Measurements from ENCODE around the gene DGKG.
A peak's percentile ranks its signal among the peaks of the same experiment; 100 is the strongest.

DGKG gene

DNA sequence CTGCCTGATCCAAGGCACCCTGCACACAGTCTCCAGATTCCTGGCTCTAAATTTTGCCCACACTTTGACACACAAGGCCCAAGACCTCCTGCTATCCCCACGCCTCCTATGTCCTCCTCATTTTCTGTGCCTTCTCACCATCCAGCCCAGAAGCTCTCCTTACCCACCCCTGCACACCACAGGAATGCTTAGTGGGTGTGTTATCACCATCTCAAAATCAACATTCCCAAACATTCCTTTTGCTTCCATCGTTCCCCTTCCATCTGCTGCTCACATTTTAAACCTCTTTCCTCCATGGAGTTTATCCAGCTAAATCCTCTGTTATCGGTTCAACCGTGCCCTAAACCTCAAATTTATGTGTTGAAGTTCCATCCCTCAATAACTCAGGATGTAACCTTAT lies 43.9 kb downstream of the DGKG start:
- no peak for DNase-seq (ENCODE audit: low read depth)

- DNase-seq (ENCODE audit: low read depth): no peak
Observed at GRCh38 chr3:186317478-186317877, 44.6 kb downstream of the DGKG start.

DNA sequence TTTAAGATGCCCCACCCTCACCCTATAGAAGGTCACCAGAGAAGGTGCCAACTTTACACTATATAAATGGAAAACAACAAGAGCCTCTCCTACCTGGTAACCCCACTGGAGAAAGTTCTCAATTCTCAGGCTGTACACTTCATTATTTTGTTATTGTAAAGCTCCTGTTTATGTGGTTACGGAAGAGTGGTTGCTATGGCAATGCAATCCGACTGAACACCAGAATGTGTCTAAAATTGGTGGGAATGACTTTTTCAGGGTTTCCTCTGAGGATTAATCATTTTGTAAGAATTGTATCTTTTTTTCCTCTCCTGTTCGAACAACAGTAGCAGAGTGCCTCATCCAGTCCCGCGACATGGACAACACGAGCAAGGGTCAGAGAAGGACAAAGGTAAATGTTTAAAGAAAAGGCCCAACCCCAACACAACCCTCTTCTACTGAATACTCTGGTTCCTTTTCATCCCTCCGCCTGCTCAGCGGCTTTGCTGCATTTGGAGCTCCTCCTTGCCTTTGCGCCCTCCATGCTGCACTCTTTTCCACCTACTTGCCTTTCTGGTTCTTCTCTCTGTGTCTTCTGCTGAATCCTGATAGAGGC lies 45.3 kb downstream of the DGKG start:
- no peak for DNase-seq (ENCODE audit: low read depth)

GRCh38 chr3:186315581-186316354 lies 46.3 kb downstream of the DGKG start:
- DNase-seq (ENCODE audit: low read depth): peak; percentile 31

- DNase-seq (ENCODE audit: low read depth): no peak
Observed at GRCh38 chr3:186314896-186315295, 47.1 kb downstream of the DGKG start.

- no peak for DNase-seq (ENCODE audit: low read depth)
Observed at GRCh38 chr3:186311441-186311840, 50.6 kb downstream of the DGKG start.

GRCh38 chr3:186308549-186308948 lies 53.5 kb downstream of the DGKG start:
- DNase-seq (ENCODE audit: low read depth): no peak

- DNase-seq (ENCODE audit: low read depth): peak; percentile 31
Observed at GRCh38 chr3:186307594-186308221, 54.3 kb downstream of the DGKG start.

DNA sequence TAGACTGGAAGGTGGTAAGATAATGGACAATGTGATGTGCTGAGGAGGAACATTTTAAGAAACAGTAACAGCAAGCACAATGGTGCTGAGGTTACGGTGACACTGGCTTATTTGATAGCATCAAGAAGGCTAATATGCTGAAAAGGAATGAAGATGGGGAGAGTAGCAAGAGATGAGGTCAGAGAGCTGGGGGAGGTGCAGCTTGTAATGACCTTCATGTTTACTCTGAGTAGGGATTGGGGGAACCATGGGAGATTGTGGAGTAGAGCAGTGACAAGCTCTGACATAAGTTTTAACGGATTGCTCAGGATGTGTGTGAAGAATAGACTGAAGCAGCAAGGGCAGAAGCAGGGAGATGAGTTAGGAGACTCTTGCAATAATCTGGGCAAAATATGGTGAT lies 56.7 kb downstream of the DGKG start:
- no peak for DNase-seq (ENCODE audit: low read depth)

DNA sequence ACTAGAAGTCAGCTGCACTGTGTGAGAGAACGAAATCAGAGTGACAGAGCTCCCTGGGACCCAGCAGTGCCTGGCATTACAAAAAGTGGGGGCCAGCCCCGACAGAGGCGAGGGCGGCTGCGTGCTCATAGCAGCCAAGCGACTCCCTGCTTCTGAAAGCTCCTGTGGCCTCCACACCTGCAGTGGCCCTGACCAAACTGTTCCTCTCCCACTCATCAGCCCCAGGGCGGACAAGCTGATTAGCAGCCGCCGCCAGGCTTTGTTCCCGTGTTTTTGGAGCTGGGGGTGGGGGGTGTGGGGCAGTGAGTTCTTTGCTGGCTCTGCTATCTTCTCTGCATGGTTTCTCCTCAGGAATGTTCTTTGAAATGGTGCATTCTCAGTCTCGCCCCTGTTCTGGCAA lies 58.1 kb downstream of the DGKG start:
- DNase-seq (ENCODE audit: low read depth): no peak

- no peak for DNase-seq (ENCODE audit: low read depth)
Observed at GRCh38 chr3:186299327-186299726, 62.7 kb downstream of the DGKG start.

GRCh38 chr3:186298876-186299275 lies 63.2 kb downstream of the DGKG start:
- DNase-seq (ENCODE audit: low read depth): no peak

DNA sequence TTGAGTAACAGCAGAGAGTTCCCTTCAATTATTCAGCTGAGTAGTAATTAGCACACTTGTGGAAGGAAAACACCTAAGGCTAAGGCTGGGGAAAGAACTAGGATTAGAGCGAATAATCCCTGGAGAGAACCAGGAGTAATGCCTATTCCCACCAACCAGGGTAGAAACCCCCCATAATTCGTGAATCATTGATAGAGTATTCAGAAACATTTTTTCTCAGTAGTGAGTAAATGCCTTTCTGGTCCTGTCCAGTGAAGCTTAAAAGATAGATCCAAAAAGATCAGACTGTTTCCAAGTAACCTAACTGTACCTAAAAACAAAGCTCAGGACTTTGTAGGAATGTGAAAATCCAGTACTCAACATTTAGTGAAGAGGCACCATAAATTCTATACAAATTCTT lies 71.2 kb downstream of the DGKG start:
- no peak for DNase-seq (ENCODE audit: low read depth)

- DNase-seq (ENCODE audit: low read depth): peak; percentile 87
Observed at GRCh38 chr3:186287711-186288110, 74.3 kb downstream of the DGKG start.

DNA sequence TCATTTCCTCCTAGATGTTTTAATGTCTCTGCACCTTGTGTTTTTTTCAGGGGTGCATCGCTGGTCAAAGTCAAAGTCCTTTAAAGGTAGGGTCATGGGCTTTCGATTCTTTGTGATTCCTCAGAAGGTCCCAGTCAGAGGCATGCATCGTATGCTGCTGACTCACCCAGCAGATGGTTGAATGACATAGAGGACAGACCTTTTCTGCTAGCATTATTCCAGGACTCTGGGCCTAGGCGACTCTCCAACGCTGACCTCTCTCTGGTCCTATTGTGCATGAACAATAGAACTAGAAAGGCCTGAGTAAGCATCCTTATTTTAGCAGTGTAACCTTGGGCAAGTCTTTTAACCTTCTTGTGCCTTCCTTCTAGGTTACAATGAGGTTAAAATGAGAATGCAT lies 75.9 kb downstream of the DGKG start:
- DNase-seq (ENCODE audit: low read depth): no peak

DNA sequence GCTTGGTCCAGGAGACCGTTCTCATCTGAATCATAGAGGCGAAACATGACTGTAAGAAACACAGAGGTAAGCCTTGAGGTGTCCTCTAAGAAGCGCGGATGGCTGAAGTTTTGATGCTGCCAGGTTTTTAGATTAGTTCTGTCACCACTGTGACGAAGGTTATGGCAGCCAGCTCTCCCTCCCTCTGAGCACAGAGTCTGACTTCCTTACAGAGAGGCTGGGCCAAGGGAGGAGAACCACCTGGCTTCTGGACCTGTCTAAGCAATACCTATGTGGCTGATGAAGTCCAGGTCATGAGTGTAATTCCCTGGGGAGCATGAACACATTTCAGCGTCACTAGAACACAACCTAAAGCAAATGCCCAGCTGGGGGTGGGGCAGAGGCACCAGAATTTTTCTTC lies 77.4 kb downstream of the DGKG start:
- DNase-seq (ENCODE audit: low read depth): no peak

- DNase-seq (ENCODE audit: low read depth): no peak
Observed at GRCh38 chr3:186284349-186284652, 77.7 kb downstream of the DGKG start.

- DNase-seq (ENCODE audit: low read depth): peak; percentile 72
Observed at GRCh38 chr3:186283651-186284348, 78.2 kb downstream of the DGKG start.

DNA sequence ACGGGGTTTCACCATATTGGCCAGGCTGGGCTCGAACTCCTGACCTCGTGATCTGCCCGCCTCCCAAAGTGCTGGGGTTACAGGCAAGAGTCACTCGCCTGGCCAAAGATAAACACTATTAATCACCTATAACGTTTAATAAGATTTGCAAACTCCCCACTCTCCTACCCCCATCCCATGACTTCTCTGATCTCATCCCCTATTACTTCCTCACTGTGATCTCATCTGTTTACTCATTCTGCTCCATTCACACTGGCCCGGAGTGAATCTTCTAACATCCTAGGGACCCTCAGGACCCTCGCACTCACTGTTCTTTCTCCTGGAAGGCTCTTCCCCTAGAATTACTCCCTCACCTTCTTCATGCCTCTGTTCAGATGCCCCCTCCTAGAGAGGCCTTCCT lies 78.9 kb downstream of the DGKG start:
- DNase-seq (ENCODE audit: low read depth): no peak

DNA sequence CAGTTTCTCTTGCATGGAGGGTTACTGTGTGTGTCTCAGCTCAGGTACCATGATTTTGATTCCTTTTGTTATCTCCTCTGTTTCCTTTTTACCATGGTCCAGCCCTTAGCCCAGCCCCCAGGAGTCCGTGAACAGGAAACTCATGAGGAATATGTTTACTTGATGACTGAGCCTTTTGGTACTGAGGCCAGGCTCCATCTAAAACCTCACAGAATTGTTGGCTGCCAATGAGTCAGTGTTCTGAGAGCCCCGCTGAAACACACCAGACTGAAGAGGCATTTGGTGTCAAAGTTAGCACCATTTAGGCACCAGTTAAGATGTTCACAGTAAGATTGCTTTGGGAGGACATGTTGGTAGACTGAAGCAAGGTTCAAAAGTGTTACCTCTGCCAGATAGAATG lies 80.9 kb downstream of the DGKG start:
- DNase-seq (ENCODE audit: low read depth): peak; percentile 88

GRCh38 chr3:186280737-186281136 lies 81.3 kb downstream of the DGKG start:
- no peak for DNase-seq (ENCODE audit: low read depth)

DNA sequence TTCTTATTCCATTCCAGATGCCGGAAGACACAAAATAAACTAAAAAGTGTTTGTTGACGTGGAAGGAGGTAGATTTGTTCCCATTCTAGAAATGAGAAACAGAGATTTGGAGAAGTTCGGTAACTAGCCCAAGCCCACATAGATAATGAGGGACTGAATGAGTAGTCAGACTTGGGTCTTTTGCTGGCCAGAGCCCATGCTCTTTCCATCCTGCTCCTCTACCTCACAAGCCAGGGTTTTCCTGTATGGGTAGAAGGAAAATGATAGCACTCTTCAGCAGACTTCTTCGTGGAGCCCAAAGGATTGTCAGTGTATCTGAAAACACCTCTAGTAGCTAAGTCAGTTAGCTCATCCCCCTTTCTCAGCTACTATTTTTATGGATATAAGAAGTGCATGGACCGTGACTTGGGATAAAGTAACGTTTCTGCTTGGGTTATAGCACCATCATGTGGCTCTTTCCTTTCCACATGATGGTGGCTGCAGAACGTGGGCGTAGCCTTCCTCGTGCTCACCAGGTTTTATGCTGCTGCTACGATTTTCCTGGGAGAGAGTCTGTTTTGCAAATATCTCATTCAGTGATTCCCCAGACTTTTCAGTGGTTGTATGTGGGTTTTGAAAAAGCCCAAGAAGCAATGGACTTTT lies 84.6 kb downstream of the DGKG start:
- peak; percentile 59 for DNase-seq (ENCODE audit: low read depth)

DNA sequence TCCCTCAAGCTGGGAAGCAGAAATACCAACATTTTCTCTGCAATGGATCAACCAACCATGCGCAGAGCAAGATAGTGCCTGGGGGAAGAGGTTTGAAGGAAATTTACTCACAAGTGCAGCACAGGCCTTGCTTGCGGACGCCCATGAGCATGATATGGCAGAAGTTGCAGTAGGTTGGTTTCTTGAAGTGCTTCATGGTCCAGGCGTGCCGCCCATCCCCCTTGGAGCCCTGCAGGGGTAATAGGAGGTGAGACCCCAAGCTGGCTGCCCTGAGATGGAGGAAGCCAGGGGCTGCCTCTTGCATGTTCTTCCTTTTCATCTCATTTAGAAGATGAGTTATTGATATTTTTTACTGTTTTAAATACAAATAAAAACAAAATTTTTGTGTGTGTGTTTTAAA lies 86.6 kb downstream of the DGKG start:
- no peak for DNase-seq (ENCODE audit: low read depth)
